Smooth muscle cell (in vitro differentiated cells): ENCODE data around the gene BCAS2. TPM values are rescaled to one million over a fixed set of nuclear protein-coding genes. Genes with fewer than 3 reads are reported as not detected.

Experiments
- DNase-seq: peaks from one replicate; lab custom pipeline; 2025; ENCODE audit not compliant: unreplicated experiment; lab: John Stamatoyannopoulos, UW
- H2AFZ ChIP-seq: fragments of 200-600 bp; sonication (generic); 2 replicates; pipeline ENCODE4 v1.6.0; 2016; ENCODE audit warnings: antibody characterized with exemption, low read depth, mild to moderate bottlenecking
- H3F3A ChIP-seq: fragments of 200-600 bp; sonication (generic); 2 replicates; pipeline ENCODE4 v1.6.0; 2017; ENCODE audit warnings: antibody characterized with exemption, low read depth
- H3K27ac ChIP-seq: fragments of 200-600 bp; sonication (generic); 2 replicates; pipeline ENCODE4 v1.5.1; 2016; ENCODE audit warnings: low read depth, mild to moderate bottlenecking
- H3K27me3 ChIP-seq: fragments of 200-600 bp; sonication (generic); 2 replicates; pipeline ENCODE4 v1.6.1; 2016; ENCODE audit warnings: low read depth, mild to moderate bottlenecking
- H3K36me3 ChIP-seq: fragments of 200-600 bp; sonication (generic); 2 replicates; pipeline ENCODE4 v1.5.1; 2016; ENCODE audit warnings: low read depth
- H3K4me1 ChIP-seq: fragments of 200-600 bp; sonication (generic); 2 replicates; pipeline ENCODE4 v1.5.1; 2016; ENCODE audit warnings: low read depth
- H3K4me2 ChIP-seq: fragments of 200-600 bp; sonication (generic); 2 replicates; pipeline ENCODE4 v1.6.0; 2016; ENCODE audit warnings: mild to moderate bottlenecking
- H3K4me3 ChIP-seq: fragments of 200-600 bp; sonication (generic); 2 replicates; pipeline ENCODE4 v1.5.1; 2016; ENCODE audit warnings: mild to moderate bottlenecking
- H3K79me2 ChIP-seq: fragments of 200-600 bp; sonication (generic); 2 replicates; pipeline ENCODE4 v1.6.0; 2016; ENCODE audit warnings: low read depth, mild to moderate bottlenecking
- H3K9ac ChIP-seq: fragments of 200-600 bp; sonication (generic); 2 replicates; pipeline ENCODE4 v1.6.0; 2016; ENCODE audit warnings: low read depth
- H3K9me3 ChIP-seq: fragments of 200-600 bp; sonication (generic); replicated peaks from 2 replicates; pipeline ENCODE4 v1.5.1; 2016; ENCODE audit warnings: low read depth
- H4K20me1 ChIP-seq: fragments of 200-600 bp; sonication (generic); 2 replicates; pipeline ENCODE4 v1.6.0; 2016; ENCODE audit warnings: low read depth
- CTCF ChIP-seq: fragments of 200-600 bp; sonication (generic); IDR thresholded peaks from 2 replicates; pipeline ENCODE4 v1.5.1; 2017; ENCODE audit warnings: borderline replicate concordance, mild to moderate bottlenecking, antibody characterized with exemption; ENCODE audit not compliant: insufficient read depth, poor library complexity, severe bottlenecking
- WGBS: methylation state at CpG from one replicate; pipeline ENCODE4 v1.1.7; 2016; ENCODE audit warnings: low lambda C conversion rate; 5-methylcytosine and 5-hydroxymethylcytosine counted together
- polyA plus RNA-seq: library from polyadenylated mRNA; unstranded; fragments of >200 nt; fragmentation: Nextera tagmentation; extraction: Ambion mirVana; gene quantifications from 2 replicates; pipeline ENCODE4 v1.2.1, GENCODE V29; 2016
- total RNA-seq: library from RNA; depleted of rRNA; stranded (reverse); fragments of >200 nt; gene quantifications from 2 replicates; pipeline ENCODE4 v1.2.3, GENCODE V29; 2014

Gene BCAS2
- total and polyA plus RNA-seq, 2 experiments from 2014 or later, result 57.0 to 65.5 TPM

- Histone ChIP-seq H3K27ac (no peak overlapping the region), H4K20me1 (no peaks in the 10 kb centered on the region), H3K79me2 (no peaks in the 10 kb centered on the region), H3K4me2 (no peak overlapping the region), H3F3A (no peaks in the 10 kb centered on the region), H2AFZ (no peak overlapping the region), H3K27me3 (no peaks in the 10 kb centered on the region), H3K36me3 (no peaks in the 10 kb centered on the region), H3K4me1 (no peaks in the 10 kb centered on the region), H3K4me3 (no peak overlapping the region), H3K9me3 (no peaks in the 10 kb centered on the region), H3K9ac (no peak overlapping the region)
- TF ChIP-seq CTCF, result no peak
- DNase-seq, result no peak
Measured at GRCh38 chr1:114524944-114525343, 56.5 kb downstream of the BCAS2 start.

- no peaks in the 10 kb centered on the region for H3F3A ChIP-seq
- TF ChIP-seq CTCF, result no peak
- H4K20me1 ChIP-seq, result no peaks in the 10 kb centered on the region
- no peaks in the 10 kb centered on the region for H3K27me3 ChIP-seq
- H3K27ac ChIP-seq, result no peak overlapping the region
- 41% methylated on average over 2 of the region's 2 CpGs for WGBS
- no peaks in the 10 kb centered on the region for H3K79me2 ChIP-seq
- H3K9me3 ChIP-seq, result no peaks in the 10 kb centered on the region
- H3K9ac ChIP-seq, result no peak overlapping the region
- no peak overlapping the region for H3K4me2 ChIP-seq
- no peak for DNase-seq
- no peak overlapping the region for H3K4me3 ChIP-seq
- no peaks in the 10 kb centered on the region for H3K4me1 ChIP-seq
- H3K36me3 ChIP-seq, result no peaks in the 10 kb centered on the region
- peak overlapping the region; percentile 61 for H2AFZ ChIP-seq
Measured at GRCh38 chr1:114522264-114522575, 59.2 kb downstream of the BCAS2 start.

- 85% methylated on average over 8 of the region's 8 CpGs for WGBS
- peak overlapping the region; percentile 61 for H2AFZ ChIP-seq
- DNase-seq, result no peak
- H3K36me3 ChIP-seq, result no peaks in the 10 kb centered on the region
- no peaks in the 10 kb centered on the region for H3K9me3 ChIP-seq
- no peaks in the 10 kb centered on the region for H3K4me1 ChIP-seq
- H3K79me2 ChIP-seq, result no peaks in the 10 kb centered on the region
- no peak overlapping the region for H3K27ac ChIP-seq
- no peak overlapping the region for H3K4me2 ChIP-seq
- H3K27me3 ChIP-seq, result no peaks in the 10 kb centered on the region
- no peak for TF ChIP-seq CTCF
- H3K4me3 ChIP-seq, result no peak overlapping the region
- H3K9ac ChIP-seq, result no peak overlapping the region
- no peaks in the 10 kb centered on the region for H4K20me1 ChIP-seq
- no peaks in the 10 kb centered on the region for H3F3A ChIP-seq
Measured at GRCh38 chr1:114521396-114522263, 59.8 kb downstream of the BCAS2 start.

Other genes starting within 250 kb of the BCAS2 start
- gene TRIM33, start 70.4 kb downstream of the BCAS2 start, total RNA-seq, result 30.5 and 35.9 TPM in 2 replicates
- gene TRIM33, start 70.4 kb downstream of the BCAS2 start, polyA plus RNA-seq, result 12.0 and 22.7 TPM in 2 replicates
- 4.1 and 8.6 TPM in 2 replicates for gene DENND2C, start 88.4 kb upstream of the BCAS2 start, total RNA-seq
- gene DENND2C, start 88.4 kb upstream of the BCAS2 start, polyA plus RNA-seq, result 1.4 and 2.9 TPM in 2 replicates
- gene AMPD1, start 113.9 kb upstream of the BCAS2 start, total RNA-seq, result not detected in 2 replicates
- not detected in 2 replicates for gene AMPD1, start 113.9 kb upstream of the BCAS2 start, polyA plus RNA-seq
- 84.7 and 105 TPM in 2 replicates for gene NRAS, start 135.2 kb upstream of the BCAS2 start, total RNA-seq
- 31.4 and 37.0 TPM in 2 replicates for gene NRAS, start 135.2 kb upstream of the BCAS2 start, polyA plus RNA-seq
- 768 and 827 TPM in 2 replicates for gene CSDE1, start 176.4 kb upstream of the BCAS2 start, total RNA-seq
- gene CSDE1, start 176.4 kb upstream of the BCAS2 start, polyA plus RNA-seq, result 160 and 173 TPM in 2 replicates
- gene SIKE1, start 199.1 kb upstream of the BCAS2 start, total RNA-seq, result 70.5 and 84.4 TPM in 2 replicates
- gene SIKE1, start 199.1 kb upstream of the BCAS2 start, polyA plus RNA-seq, result 37.0 and 54.8 TPM in 2 replicates